Hepatocyte (in vitro differentiated cells): ENCODE data around the gene LMX1A. TPM values are rescaled to one million over a fixed set of nuclear protein-coding genes. Genes with fewer than 3 reads are reported as not detected.

Experiments
- DNase-seq: peaks from one replicate; pipeline ENCODE4 v3.0.0-alpha.2; 2016; ENCODE audit warnings: low spot score
- H2AFZ ChIP-seq: fragments of 200-600 bp; sonication (generic); 2 replicates; pipeline ENCODE4 v1.6.0; 2016; ENCODE audit warnings: antibody characterized with exemption, mild to moderate bottlenecking
- H3K27ac ChIP-seq: fragments of 200-600 bp; sonication (generic); 2 replicates; pipeline ENCODE4 v1.5.1; 2016; ENCODE audit warnings: mild to moderate bottlenecking
- H3K27me3 ChIP-seq: fragments of 200-600 bp; sonication (generic); 2 replicates; pipeline ENCODE4 v1.6.1; 2016
- H3K36me3 ChIP-seq: fragments of 200-600 bp; sonication (generic); replicated peaks from 2 replicates; pipeline ENCODE4 v1.5.1; 2016; ENCODE audit warnings: low read depth; ENCODE audit not compliant: insufficient read depth
- H3K4me1 ChIP-seq: fragments of 200-600 bp; sonication (generic); 2 replicates; pipeline ENCODE4 v1.5.1; 2016; ENCODE audit warnings: mild to moderate bottlenecking, moderate library complexity; ENCODE audit not compliant: insufficient read depth
- H3K4me2 ChIP-seq: fragments of 200-600 bp; sonication (generic); 2 replicates; pipeline ENCODE4 v1.6.0; 2016
- H3K4me3 ChIP-seq: fragments of 200-600 bp; sonication (generic); 2 replicates; pipeline ENCODE4 v1.5.1; 2016; ENCODE audit warnings: mild to moderate bottlenecking
- H3K79me2 ChIP-seq: fragments of 200-600 bp; sonication (generic); 2 replicates; pipeline ENCODE4 v1.6.0; 2017; ENCODE audit warnings: mild to moderate bottlenecking
- H3K9me2 ChIP-seq: fragments of 200-600 bp; sonication (generic); replicated peaks from 2 replicates; pipeline ENCODE4 v1.6.0; 2017; ENCODE audit warnings: mild to moderate bottlenecking; ENCODE audit not compliant: insufficient read depth
- H3K9me3 ChIP-seq: fragments of 200-600 bp; sonication (generic); 2 replicates; pipeline ENCODE4 v1.5.1; 2016; ENCODE audit warnings: low read depth, mild to moderate bottlenecking
- H4K20me1 ChIP-seq: fragments of 200-600 bp; sonication (generic); 2 replicates; pipeline ENCODE4 v1.6.0; 2016; ENCODE audit warnings: mild to moderate bottlenecking; ENCODE audit not compliant: insufficient read depth, poor library complexity, severe bottlenecking
- CTCF ChIP-seq: fragments of 200-600 bp; sonication (generic); IDR thresholded peaks from 2 replicates; pipeline ENCODE4 v1.5.1; 2016; ENCODE audit warnings: antibody characterized with exemption, mild to moderate bottlenecking; ENCODE audit not compliant: poor library complexity
- EZH2 ChIP-seq: fragments of 200-600 bp; sonication (generic); IDR thresholded peaks from 2 replicates; pipeline ENCODE4 v1.6.1; 2016; ENCODE audit warnings: antibody characterized with exemption, mild to moderate bottlenecking, borderline replicate concordance
- EZH2phosphoT487 ChIP-seq: fragments of 200-600 bp; sonication (generic); IDR thresholded peaks from one replicate; pipeline ENCODE4 v1.6.1; 2018; ENCODE audit warnings: antibody characterized with exemption, mild to moderate bottlenecking, low read depth, moderate library complexity; ENCODE audit not compliant: unreplicated experiment, severe bottlenecking
- WGBS: methylation state at CpG from one replicate; pipeline ENCODE4 v1.1.6; 2016; ENCODE audit warnings: low lambda C conversion rate; ENCODE audit errors: missing lambda C conversion rate; 5-methylcytosine and 5-hydroxymethylcytosine counted together
- polyA plus RNA-seq: library from polyadenylated mRNA; unstranded; fragments of >200 nt; fragmentation: Nextera tagmentation; extraction: Ambion mirVana; gene quantifications from 2 replicates; pipeline ENCODE4 v1.2.1, GENCODE V29; 2016
- total RNA-seq: library from RNA; depleted of rRNA; stranded (reverse); fragments of >200 nt; gene quantifications from 2 replicates; pipeline ENCODE4 v1.2.3, GENCODE V29; 2014

Gene LMX1A
- total and polyA plus RNA-seq, 2 experiments from 2014 or later, result not detected

- Histone ChIP-seq H3K79me2 (no peaks in the 10 kb centered on the region), H3K9me3 (no peaks in the 10 kb centered on the region), H3K4me1 (peaks cover 7% of the 10 kb centered on the region), H3K27me3 (no peaks in the 10 kb centered on the region), H3K27ac (no peak overlapping the region), H3K36me3 (no peaks in the 10 kb centered on the region), H3K9me2 (no peaks in the 10 kb centered on the region), H3K4me2 (no peak overlapping the region), H4K20me1 (no peaks in the 10 kb centered on the region), H2AFZ (no peak overlapping the region), H3K4me3 (no peak overlapping the region)
- no peak for TF ChIP-seq EZH2phosphoT487
- no peak for TF ChIP-seq EZH2
- no peak for TF ChIP-seq CTCF
- no peak for DNase-seq
Measured at GRCh38 chr1:165216254-165216653, 140.3 kb downstream of the LMX1A start.

- WGBS, result 100% methylated on average over 2 of the region's 2 CpGs
- no peak for TF ChIP-seq CTCF
- no peak for TF ChIP-seq EZH2
- TF ChIP-seq EZH2phosphoT487, result no peak
- no peaks in the 10 kb centered on the region for H3K27me3 ChIP-seq
Measured at GRCh38 chr1:165215676-165216075, 140.8 kb downstream of the LMX1A start.

GRCh38 chr1:165212229-165212628 lies 144.3 kb downstream of the LMX1A start:
- no peaks in the 10 kb centered on the region for H3K79me2 ChIP-seq
- H3K27ac ChIP-seq, result no peak overlapping the region
- no peak for DNase-seq
- H3K27me3 ChIP-seq, result no peaks in the 10 kb centered on the region
- no peaks in the 10 kb centered on the region for H3K9me3 ChIP-seq
- no peaks in the 10 kb centered on the region for H3K9me2 ChIP-seq
- peaks cover 6% of the 10 kb centered on the region for H3K4me1 ChIP-seq
- 73% methylated on average over 2 of the region's 3 CpGs for WGBS
- no peak overlapping the region for H3K4me2 ChIP-seq
- no peak overlapping the region for H2AFZ ChIP-seq
- no peaks in the 10 kb centered on the region for H3K36me3 ChIP-seq
- TF ChIP-seq EZH2phosphoT487, result no peak
- TF ChIP-seq CTCF, result no peak
- no peak for TF ChIP-seq EZH2
- no peaks in the 10 kb centered on the region for H4K20me1 ChIP-seq
- H3K4me3 ChIP-seq, result no peak overlapping the region

More at GRCh38 chr1:165215676-165216075, 140.8 kb downstream of the LMX1A start:
- Histone ChIP-seq H4K20me1 (no peaks in the 10 kb centered on the region), H2AFZ (no peak overlapping the region), H3K9me2 (no peaks in the 10 kb centered on the region), H3K27ac (no peak overlapping the region), H3K36me3 (no peaks in the 10 kb centered on the region), H3K79me2 (no peaks in the 10 kb centered on the region), H3K4me3 (no peak overlapping the region), H3K4me2 (no peak overlapping the region), H3K9me3 (no peaks in the 10 kb centered on the region), H3K4me1 (peaks cover 7% of the 10 kb centered on the region)
- DNase-seq, result no peak
